ENCODE data around the gene KCTD11. TPM values are rescaled to one million over a fixed set of nuclear protein-coding genes. Genes with fewer than 3 reads are reported as not detected.
A peak's percentile ranks its signal among the peaks of the same experiment; 100 is the strongest.

The KCTD11 gene
- total and polyA plus RNA-seq, 2 experiments from 2014 or later: 2.2 to 7.7 TPM

- no peak for ATAC-seq
Observed at GRCh38 chr17:7382901-7383300, 30.9 kb downstream of the KCTD11 start.

More at GRCh38 chr17:7382901-7383300, 30.9 kb downstream of the KCTD11 start:
- Histone ChIP-seq H2AFZ (no peak overlapping the region), H3K36me3 (ENCODE audit: insufficient read depth) (no peaks in the 10 kb centered on the region; the same call in 1 of the 2 replicates), H3K27ac (ENCODE audit: low read depth) (no peak overlapping the region), H3K4me1 (ENCODE audit: insufficient read depth) (peaks cover 17% of the 10 kb centered on the region), H4K20me1 (replicated peaks; ENCODE audit: insufficient read depth) (no peaks in the 10 kb centered on the region; the same call in 1 of the 2 replicates), H3K4me3 (no peak overlapping the region; the same call in 1 of the 2 replicates), H3K4me2 (no peak overlapping the region), H3K27me3 (ENCODE audit: insufficient read depth) (peaks cover 42% of the 10 kb centered on the region), H3K79me2 (replicated peaks; ENCODE audit: insufficient read depth) (no peaks in the 10 kb centered on the region), H3F3A (replicated peaks; ENCODE audit: low read depth) (peaks cover 20% of the 10 kb centered on the region; the same call in 1 of the 2 replicates), H3K9me2 (ENCODE audit: insufficient read depth) (no peaks in the 10 kb centered on the region)
- H3K4me3 Mint-ChIP-seq: peak overlapping the region; percentile 23; the same call in 1 of the 3 replicates
- H3K9me3 Mint-ChIP-seq: peaks cover 13% of the 10 kb centered on the region
- TF ChIP-seq ZNF462 (CRISPR knock-in tag; IDR thresholded peaks at IDR 0.05): no peak
- TF ChIP-seq STAT1 (IDR thresholded peaks at IDR 0.05; ENCODE audit: unreplicated experiment): no peak
- TF ChIP-seq, protein P1, sequence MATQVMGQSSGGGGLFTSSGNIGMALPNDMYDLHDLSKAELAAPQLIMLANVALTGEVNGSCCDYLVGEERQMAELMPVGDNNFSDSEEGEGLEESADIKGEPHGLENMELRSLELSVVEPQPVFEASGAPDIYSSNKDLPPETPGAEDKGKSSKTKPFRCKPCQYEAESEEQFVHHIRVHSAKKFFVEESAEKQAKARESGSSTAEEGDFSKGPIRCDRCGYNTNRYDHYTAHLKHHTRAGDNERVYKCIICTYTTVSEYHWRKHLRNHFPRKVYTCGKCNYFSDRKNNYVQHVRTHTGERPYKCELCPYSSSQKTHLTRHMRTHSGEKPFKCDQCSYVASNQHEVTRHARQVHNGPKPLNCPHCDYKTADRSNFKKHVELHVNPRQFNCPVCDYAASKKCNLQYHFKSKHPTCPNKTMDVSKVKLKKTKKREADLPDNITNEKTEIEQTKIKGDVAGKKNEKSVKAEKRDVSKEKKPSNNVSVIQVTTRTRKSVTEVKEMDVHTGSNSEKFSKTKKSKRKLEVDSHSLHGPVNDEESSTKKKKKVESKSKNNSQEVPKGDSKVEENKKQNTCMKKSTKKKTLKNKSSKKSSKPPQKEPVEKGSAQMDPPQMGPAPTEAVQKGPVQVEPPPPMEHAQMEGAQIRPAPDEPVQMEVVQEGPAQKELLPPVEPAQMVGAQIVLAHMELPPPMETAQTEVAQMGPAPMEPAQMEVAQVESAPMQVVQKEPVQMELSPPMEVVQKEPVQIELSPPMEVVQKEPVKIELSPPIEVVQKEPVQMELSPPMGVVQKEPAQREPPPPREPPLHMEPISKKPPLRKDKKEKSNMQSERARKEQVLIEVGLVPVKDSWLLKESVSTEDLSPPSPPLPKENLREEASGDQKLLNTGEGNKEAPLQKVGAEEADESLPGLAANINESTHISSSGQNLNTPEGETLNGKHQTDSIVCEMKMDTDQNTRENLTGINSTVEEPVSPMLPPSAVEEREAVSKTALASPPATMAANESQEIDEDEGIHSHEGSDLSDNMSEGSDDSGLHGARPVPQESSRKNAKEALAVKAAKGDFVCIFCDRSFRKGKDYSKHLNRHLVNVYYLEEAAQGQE (IDR thresholded peaks at IDR 0.05; ENCODE audit: unreplicated experiment): no peak
- TF ChIP-seq ZNF114 (CRISPR knock-in tag; IDR thresholded peaks at IDR 0.05): no peak
- H3K4me1 Mint-ChIP-seq: peaks cover 21% of the 10 kb centered on the region
- no peak for DNase-seq (ENCODE audit: low spot score)
- peaks cover 7% of the 10 kb centered on the region; the same call in 2 of the 3 replicates for H3K36me3 Mint-ChIP-seq (ENCODE audit: low read depth)
- H3K27me3 Mint-ChIP-seq (ENCODE audit: insufficient read depth, low read depth, poor library complexity): peaks cover 44% of the 10 kb centered on the region
- H3K27ac Mint-ChIP-seq: no peak overlapping the region
